AG10803 (cell line): ENCODE data around the gene CDH4.

Experiments
- DNase-seq: peaks from one replicate; pipeline ENCODE4 v3.0.0; 2010; ENCODE audit warnings: low read depth
- H3K4me3 ChIP-seq: 2 replicates; pipeline ENCODE4 v1.5.1; 2011; ENCODE audit warnings: mild to moderate bottlenecking, low read length, control low read depth
- TF ChIP-seq, protein P1 (sequence below): conservative IDR thresholded peaks from 2 replicates; pipeline ENCODE4 v1.5.1; 2011; ENCODE audit warnings: mild to moderate bottlenecking, low read length, control low read depth, inconsistent platforms

The CDH4 gene

DNA sequence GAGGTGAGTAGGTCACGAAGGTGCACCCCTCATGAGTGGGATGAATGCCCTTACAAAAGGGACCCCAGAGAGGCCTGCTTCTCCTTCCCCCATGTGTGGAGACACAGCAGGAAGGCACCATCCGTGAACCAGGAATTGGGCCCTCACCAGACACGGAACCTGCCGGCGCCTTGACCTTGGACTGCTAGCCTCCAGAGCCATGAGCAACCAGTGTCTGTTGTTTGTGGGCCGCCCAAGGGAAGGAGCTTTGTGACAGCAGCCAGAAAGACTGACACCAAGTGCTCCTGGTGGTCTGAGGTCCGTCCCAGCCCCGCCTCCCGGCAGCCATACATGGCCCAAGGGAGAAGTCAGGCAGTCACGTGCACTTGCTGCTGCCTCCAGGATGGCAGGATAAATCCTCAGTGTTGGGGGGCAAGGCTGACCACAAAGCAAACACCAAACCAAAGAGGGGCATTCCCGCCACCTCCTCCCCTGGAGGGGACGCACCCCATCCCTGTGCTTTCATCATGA is 29.3 kb downstream of the CDH4 start:
- no peak overlapping the region for H3K4me3 ChIP-seq
- DNase-seq = no peak
- TF ChIP-seq, protein P1, sequence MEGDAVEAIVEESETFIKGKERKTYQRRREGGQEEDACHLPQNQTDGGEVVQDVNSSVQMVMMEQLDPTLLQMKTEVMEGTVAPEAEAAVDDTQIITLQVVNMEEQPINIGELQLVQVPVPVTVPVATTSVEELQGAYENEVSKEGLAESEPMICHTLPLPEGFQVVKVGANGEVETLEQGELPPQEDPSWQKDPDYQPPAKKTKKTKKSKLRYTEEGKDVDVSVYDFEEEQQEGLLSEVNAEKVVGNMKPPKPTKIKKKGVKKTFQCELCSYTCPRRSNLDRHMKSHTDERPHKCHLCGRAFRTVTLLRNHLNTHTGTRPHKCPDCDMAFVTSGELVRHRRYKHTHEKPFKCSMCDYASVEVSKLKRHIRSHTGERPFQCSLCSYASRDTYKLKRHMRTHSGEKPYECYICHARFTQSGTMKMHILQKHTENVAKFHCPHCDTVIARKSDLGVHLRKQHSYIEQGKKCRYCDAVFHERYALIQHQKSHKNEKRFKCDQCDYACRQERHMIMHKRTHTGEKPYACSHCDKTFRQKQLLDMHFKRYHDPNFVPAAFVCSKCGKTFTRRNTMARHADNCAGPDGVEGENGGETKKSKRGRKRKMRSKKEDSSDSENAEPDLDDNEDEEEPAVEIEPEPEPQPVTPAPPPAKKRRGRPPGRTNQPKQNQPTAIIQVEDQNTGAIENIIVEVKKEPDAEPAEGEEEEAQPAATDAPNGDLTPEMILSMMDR = no peak

DNA sequence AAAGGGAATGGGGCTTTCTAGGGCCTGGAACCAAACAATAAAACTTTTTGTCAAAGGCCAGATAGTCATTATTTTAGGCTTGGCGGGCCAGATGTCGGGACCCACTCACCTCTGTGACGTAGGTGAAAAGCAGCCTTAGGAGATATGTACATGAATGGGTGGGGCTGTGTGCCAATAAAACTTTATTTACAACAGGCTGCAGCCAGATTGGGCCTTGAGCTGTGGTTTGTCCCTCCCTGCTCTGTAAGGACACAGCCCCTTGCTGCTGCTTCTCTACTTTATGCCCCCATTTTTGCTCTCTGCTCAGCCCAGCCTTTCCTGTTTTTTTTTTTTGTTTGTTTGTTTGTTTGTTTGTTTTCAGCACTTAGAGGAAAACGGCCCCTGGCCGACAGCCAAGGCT is 32.7 kb downstream of the CDH4 start:
- no peak for DNase-seq
- no peak overlapping the region for H3K4me3 ChIP-seq
- TF ChIP-seq, protein P1 = no peak

DNA sequence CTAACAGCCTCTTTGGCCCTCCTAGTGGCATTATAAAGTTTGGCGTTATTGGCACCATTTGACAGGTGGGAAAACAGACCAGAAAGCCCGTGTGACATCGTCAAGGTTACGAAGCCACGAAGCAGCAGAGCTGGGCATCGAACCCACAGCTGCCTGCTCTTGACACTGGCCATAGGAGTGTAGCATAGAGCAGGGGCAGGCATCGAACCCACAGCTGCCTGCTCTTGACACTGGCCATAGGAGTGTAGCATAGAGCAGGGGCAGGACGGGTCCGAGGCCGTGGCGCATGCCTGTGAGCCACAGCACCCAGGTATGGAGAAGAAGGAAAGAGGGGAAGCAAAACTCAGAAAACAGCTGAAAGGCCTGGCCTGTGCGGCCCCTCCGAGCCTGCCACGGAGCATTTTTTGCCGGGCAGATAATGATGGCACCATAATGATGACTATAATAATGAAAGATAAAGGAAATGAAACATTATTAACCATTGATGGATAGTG is 33.1 kb downstream of the CDH4 start:
- H3K4me3 ChIP-seq = no peak overlapping the region
- DNase-seq = no peak
- TF ChIP-seq, protein P1 = no peak

DNA sequence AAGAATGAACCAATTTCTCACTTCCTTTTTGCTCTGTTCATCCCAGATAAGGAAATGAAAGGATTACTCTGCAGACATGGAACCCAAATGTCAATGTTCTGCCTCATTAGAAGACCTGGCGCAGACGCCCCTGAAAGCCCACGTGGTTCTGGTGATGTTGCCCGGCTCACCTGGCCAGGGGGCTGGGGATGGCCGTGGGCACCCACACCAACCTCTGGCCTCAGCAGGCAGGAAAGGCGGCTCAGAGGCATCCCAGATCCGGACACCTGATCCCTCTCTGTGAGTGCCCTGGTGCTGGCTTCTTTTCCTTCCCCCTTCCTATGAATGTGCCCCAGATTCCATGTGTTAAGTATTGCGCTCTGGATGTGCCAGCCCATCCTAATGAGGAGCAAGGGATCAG is 33.6 kb downstream of the CDH4 start:
- H3K4me3 ChIP-seq = no peak overlapping the region
- TF ChIP-seq, protein P1 = no peak
- DNase-seq = no peak

DNA sequence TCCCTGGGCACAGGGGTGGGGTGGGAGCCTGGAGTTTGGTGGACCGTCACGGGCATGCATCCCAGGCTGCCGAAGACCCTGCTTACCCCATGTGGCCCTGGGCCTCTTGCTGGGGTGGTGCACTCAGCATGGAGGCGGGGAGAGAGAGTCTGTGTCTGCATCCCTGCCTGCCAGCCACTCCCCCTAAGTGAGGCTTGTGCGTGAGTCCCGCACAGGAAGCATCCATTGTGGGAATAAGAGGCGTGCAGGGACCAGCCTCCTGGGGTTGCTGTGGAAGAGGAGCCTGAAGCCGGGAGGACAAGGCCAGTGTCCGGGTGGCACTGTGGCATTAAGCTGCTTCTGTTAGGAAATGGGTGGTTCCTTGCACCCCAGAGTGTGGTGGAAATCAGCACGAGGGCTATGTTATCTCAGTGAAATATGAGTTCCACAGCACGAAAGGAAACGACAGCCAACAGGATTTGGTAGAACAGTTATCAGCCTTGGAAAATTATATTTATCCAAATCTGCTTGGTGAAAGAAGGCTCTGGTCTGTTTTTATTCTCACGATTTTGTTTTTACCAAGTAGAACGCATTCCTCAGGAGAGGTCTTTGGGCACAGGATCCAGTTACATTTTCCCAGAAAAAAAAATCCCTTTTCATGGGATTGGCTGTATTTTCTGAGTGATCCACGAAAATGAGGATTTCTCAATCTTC is 35.7 kb downstream of the CDH4 start:
- H3K4me3 ChIP-seq = no peak overlapping the region
- DNase-seq = no peak
- TF ChIP-seq, protein P1 = no peak

DNA sequence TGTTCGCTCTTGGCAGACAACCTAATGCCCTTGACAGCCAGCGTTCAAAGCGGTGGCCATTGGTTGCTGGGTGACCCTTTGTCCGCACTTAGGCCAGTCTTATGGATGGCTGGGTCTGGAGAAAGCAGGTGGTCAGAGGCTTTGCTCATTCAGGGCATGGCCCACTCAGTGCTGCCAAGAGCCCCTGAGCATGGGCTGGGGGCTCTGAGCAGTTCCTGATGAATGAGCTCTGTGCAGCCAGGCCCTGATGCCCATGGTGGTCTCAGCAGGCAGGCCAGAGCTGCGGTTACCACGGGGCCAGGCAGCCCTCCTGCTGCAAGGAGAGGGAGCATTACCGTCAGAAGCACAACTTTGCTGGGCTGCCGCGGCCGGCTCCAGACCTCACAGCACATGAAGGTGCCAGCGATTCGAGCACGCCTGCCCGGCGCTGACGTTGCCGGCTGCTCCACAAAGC is 36.3 kb downstream of the CDH4 start:
- no peak for DNase-seq
- no peak overlapping the region for H3K4me3 ChIP-seq
- TF ChIP-seq, protein P1 = no peak

DNA sequence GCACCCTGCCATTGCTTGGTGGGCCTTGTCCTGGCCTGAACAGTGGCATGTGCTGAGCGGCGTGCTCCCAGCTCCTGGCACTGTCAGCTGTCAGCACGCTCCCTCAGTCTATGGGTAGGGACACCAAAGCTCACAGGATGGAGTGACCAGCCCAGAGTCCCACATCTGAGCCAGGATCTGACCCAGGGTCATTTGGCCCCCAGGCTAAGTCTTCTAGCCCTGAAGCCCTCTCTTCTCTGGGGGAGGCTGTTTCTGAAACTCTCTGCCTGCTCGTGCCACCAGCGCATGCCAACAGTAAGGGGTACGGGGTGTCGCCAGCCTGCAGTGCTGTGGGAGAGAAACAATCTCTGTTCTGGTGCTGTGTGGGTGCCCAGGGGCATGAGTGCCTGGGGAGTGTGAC is 37.1 kb downstream of the CDH4 start:
- DNase-seq = no peak
- H3K4me3 ChIP-seq = no peak overlapping the region
- TF ChIP-seq, protein P1 = no peak
